ENCODE results near the gene SWSAP1.
A peak's percentile ranks its signal among the peaks of the same experiment; 100 is the strongest.

The SWSAP1 gene

DNA sequence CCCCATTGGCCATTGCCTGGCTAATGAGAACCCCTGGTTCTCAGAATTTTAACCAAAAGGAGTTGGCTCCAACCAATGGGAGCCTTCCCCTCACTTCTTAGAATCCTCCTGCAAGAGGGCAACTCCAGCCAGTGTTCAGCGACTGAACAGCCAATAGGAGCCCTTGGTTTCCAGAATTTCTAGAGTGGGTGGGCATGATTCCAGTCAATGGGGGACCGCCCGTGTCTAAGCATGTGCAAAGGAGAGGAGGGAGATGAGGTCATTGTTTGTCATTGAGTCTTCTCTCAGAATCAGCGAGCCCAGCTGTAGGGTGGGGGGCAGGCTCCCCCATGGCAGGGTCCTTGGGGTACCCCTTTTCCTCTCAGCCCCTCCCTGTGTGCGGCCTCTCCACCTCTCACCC lies 9.5 kb upstream of the SWSAP1 start:
- no peak overlapping the region for H3K4me3 ChIP-seq (ENCODE audit: low read depth, low read length)
- TF ChIP-seq, protein P1, sequence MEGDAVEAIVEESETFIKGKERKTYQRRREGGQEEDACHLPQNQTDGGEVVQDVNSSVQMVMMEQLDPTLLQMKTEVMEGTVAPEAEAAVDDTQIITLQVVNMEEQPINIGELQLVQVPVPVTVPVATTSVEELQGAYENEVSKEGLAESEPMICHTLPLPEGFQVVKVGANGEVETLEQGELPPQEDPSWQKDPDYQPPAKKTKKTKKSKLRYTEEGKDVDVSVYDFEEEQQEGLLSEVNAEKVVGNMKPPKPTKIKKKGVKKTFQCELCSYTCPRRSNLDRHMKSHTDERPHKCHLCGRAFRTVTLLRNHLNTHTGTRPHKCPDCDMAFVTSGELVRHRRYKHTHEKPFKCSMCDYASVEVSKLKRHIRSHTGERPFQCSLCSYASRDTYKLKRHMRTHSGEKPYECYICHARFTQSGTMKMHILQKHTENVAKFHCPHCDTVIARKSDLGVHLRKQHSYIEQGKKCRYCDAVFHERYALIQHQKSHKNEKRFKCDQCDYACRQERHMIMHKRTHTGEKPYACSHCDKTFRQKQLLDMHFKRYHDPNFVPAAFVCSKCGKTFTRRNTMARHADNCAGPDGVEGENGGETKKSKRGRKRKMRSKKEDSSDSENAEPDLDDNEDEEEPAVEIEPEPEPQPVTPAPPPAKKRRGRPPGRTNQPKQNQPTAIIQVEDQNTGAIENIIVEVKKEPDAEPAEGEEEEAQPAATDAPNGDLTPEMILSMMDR (IDR thresholded peaks at IDR 0.05; ENCODE audit: borderline replicate concordance, insufficient read depth, low read depth, low read length), result no peak

DNA sequence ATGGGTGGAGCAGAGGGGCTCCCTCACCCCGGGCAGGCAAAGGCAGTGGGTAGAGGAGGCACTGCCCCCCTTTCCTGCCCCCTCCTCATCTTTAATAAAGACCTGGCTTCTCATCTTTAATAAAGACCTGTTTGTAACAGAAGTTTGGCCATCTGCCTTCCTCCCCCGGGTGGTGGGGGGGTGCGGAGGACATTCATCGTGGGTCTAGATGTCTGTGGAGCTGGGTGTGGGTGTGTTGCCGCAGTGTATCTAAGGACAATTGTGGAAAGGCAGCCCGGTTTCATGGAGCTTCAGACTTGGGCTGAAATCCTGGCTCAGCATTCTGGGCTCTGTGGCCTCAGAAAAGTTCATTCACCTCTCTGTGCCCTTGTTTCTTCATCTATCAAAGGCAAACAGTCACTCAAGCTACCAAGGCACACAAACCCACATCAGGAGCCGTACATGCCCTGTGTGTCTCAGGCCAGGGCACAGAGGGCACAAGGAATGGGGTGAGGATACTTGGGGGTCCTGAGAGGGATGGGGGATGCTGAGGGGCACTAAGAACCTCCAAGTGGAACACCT lies 8.8 kb upstream of the SWSAP1 start:
- TF ChIP-seq, protein P1 (IDR thresholded peaks at IDR 0.05; ENCODE audit: borderline replicate concordance, insufficient read depth, low read depth, low read length), result no peak

DNA sequence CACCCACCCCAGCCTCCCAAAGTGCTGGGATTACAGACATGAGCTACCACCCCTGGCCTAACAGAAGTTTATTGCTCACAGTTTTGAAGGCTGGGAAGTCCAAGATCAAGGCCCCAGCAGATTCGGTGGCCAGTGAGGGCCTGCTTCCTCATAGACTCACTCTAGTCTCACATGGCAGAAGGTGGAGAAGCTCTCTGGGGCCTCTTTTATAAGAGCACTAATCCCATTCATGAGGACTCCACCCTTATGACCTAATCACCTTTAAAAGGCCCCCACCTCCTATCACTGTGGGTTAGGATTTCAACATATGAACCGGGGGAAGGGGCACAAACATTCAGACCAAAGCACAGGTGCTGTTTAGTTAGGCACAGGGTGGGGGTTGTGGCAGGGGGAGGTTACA lies 6.9 kb upstream of the SWSAP1 start:
- TF ChIP-seq, protein P1 (IDR thresholded peaks at IDR 0.05; ENCODE audit: borderline replicate concordance, insufficient read depth, low read depth, low read length), result no peak
- H3K4me3 ChIP-seq (ENCODE audit: low read depth, low read length), result no peak overlapping the region

More for the DNA sequence above, 8.8 kb upstream of the SWSAP1 start:
- H3K4me3 ChIP-seq (ENCODE audit: low read depth, low read length), result no peak overlapping the region

DNA sequence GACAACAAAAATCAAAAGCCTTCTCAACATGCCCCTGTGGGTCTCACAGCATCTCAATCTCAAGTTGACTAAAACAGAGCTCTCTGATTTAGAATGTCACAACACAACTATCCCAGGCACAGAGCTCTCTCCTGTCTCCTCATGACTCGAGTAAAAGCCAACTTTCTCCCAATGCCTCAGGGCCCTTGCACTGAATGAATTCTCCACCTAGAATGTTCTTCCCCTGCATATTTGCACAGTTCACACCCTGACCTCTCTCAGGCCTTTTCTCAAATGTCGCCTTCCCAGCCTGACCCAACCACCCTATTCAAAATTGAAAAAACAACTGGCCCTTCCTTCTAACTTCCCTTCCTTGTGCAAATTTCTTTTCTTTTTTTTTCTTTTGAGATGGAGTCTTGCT lies 3.7 kb upstream of the SWSAP1 start:
- H3K4me3 ChIP-seq (ENCODE audit: low read depth, low read length), result no peak overlapping the region
- TF ChIP-seq, protein P1 (IDR thresholded peaks at IDR 0.05; ENCODE audit: borderline replicate concordance, insufficient read depth, low read depth, low read length), result no peak

DNA sequence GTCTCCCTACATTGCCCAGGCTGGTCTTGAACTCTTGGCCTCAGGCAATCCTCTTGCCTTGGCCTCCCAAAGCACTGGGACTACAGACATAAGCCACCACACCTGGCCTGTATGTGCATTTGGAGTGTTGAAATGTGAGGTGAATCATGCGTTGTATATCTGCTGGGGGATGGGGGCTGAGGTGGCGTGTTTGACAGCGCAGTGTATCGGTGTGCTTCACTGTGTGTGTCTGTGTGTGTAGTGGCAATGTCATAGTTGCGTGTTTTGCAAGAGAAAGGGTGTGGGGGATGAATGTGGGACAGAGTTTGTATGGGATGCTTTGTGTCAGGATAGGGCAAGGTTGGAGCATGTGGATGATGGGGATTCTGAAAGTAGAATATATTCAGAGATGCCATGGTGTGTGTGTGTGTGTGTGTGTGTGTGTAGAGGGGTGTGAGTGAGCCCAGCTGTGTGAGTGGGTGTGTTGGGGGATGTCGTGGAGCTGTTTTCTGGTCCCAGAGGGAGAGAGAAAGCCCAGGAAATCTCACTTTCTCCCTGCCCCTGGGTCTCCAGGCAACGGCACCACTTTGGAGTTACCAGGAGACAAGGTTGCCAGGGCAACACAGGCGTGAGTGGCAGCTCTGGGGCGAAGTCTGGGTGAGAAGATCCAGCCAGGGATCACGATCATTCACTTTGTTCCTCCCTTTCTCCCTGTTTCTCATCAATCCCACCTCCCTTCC lies 1.1 kb upstream of the SWSAP1 start:
- no peak overlapping the region for H3K4me3 ChIP-seq (ENCODE audit: low read depth, low read length)
- TF ChIP-seq, protein P1 (IDR thresholded peaks at IDR 0.05; ENCODE audit: borderline replicate concordance, insufficient read depth, low read depth, low read length), result no peak

DNA sequence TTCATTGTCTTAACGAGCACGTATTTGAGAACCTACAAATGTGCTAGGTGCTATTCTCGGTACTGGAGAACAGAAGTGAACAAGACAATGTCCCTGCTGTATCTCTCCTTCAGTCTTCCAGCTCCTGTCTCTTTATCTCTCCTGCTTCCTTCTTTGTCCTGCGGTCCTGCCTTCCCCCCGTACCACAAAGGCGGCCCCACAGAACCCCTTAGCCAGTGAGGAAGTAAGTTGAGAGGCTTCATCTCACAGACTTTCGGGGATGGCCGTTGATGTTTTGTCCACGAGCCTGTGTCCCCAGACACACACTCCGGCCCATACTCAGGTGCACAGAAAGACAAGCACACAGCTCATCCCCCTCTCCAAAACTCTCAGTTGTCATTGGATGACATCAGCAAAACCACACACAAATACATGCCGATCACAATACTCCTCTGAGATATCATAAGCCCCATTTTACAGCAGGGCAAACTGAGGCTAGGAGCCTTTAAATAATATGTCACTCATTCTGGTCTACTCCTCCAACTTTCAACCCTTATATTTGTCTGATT lies 507 bp upstream of the SWSAP1 start:
- TF ChIP-seq, protein P1 (IDR thresholded peaks at IDR 0.05; ENCODE audit: borderline replicate concordance, insufficient read depth, low read depth, low read length), result no peak
- H3K4me3 ChIP-seq (ENCODE audit: low read depth, low read length), result peak overlapping the region; percentile 75
